HEK293T (cell line): ENCODE measurements around the gene SPRY1.

Experiments used
- ARNT ChIP-seq: fragments of 450-650 bp; IDR thresholded peaks from 2 replicates; pipeline ENCODE4 v1.6.1; 2017; ENCODE audit warnings: mild to moderate bottlenecking
- BHLHE40 ChIP-seq: fragments of 450-650 bp; IDR thresholded peaks from 2 replicates; pipeline ENCODE4 v1.6.1; 2016; ENCODE audit warnings: mild to moderate bottlenecking, moderate library complexity, borderline replicate concordance
- CTBP1 ChIP-seq: fragments of 450-650 bp; IDR thresholded peaks from 2 replicates; pipeline ENCODE4 v1.6.1; 2016; ENCODE audit warnings: borderline replicate concordance
- ELF4 ChIP-seq: fragments of 450-650 bp; IDR thresholded peaks from 2 replicates; pipeline ENCODE4 v1.6.1; 2017; ENCODE audit warnings: antibody characterized with exemption
- FOXM1 ChIP-seq: fragments of 450-650 bp; IDR thresholded peaks from 2 replicates; pipeline ENCODE4 v1.6.1; 2017; ENCODE audit warnings: mild to moderate bottlenecking, borderline replicate concordance
- L3MBTL2 ChIP-seq: fragments of 450-650 bp; conservative IDR thresholded peaks from 2 replicates; pipeline ENCODE4 v1.6.1; 2016; ENCODE audit warnings: mild to moderate bottlenecking
- LEF1 ChIP-seq: fragments of 450-650 bp; IDR thresholded peaks from 2 replicates; pipeline ENCODE4 v1.6.1; 2017; ENCODE audit warnings: mild to moderate bottlenecking, borderline replicate concordance
- NFRKB ChIP-seq: fragments of 450-650 bp; IDR thresholded peaks from 2 replicates; pipeline ENCODE4 v1.6.1; 2016; ENCODE audit warnings: mild to moderate bottlenecking, moderate library complexity
- SP1 ChIP-seq: fragments of 450-650 bp; IDR thresholded peaks from 2 replicates; pipeline ENCODE4 v1.6.1; 2017
- SUZ12 ChIP-seq: fragments of 450-650 bp; IDR thresholded peaks from 2 replicates; pipeline ENCODE4 v1.6.1; 2016; ENCODE audit warnings: mild to moderate bottlenecking
- TARDBP ChIP-seq: fragments of 450-650 bp; IDR thresholded peaks from 2 replicates; pipeline ENCODE4 v1.6.1; 2016
- ZNF384 ChIP-seq: fragments of 450-650 bp; IDR thresholded peaks from 2 replicates; pipeline ENCODE4 v1.6.1; 2016
- TF ChIP-seq, protein P1 (sequence below): fragments of 450-650 bp; IDR thresholded peaks from 2 replicates; pipeline ENCODE4 v1.6.1; 2016

DNA sequence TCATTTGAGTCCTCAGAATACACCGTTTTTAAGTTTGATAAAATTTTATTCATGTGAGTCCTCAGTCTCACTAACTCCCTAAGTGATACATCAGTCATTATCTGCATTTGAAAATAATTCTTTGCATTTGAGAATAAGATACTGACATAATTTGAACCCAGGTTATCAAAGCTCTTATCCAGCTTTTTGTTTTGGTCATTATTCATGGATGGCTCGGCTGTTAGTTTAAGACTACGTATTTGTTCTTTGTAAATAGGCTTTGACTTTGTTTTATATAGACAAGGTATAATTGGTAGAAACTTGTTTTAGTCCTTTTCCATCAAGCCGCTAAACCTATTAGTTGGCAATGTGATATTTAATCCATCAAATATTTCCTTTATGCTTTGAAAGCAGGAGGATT, 7.9 kb downstream of the SPRY1 start:
- TF ChIP-seq FOXM1 = no peak
- no peak for TF ChIP-seq SP1
- no peak for TF ChIP-seq LEF1
- TF ChIP-seq BHLHE40 = no peak
- no peak for TF ChIP-seq NFRKB
- TF ChIP-seq TARDBP = no peak
- TF ChIP-seq CTBP1 = no peak
- TF ChIP-seq, protein P1, sequence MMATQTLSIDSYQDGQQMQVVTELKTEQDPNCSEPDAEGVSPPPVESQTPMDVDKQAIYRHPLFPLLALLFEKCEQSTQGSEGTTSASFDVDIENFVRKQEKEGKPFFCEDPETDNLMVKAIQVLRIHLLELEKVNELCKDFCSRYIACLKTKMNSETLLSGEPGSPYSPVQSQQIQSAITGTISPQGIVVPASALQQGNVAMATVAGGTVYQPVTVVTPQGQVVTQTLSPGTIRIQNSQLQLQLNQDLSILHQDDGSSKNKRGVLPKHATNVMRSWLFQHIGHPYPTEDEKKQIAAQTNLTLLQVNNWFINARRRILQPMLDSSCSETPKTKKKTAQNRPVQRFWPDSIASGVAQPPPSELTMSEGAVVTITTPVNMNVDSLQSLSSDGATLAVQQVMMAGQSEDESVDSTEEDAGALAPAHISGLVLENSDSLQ = no peak
- TF ChIP-seq ELF4 = no peak
- TF ChIP-seq ARNT = no peak
- no peak for TF ChIP-seq ZNF384
- no peak for TF ChIP-seq L3MBTL2
- TF ChIP-seq SUZ12 = no peak
